ENCODE data around the gene GNAS.

Gene GNAS

GRCh38 chr20:58867211-58867610 is 14.7 kb downstream of the GNAS start:
- no peak overlapping the region for H3K4me3 ChIP-seq (ENCODE audit: low read depth, low read length)
- TF ChIP-seq MYC (IDR thresholded peaks at IDR 0.05; ENCODE audit: low read depth, low read length) (no peak), CTCF (IDR thresholded peaks at IDR 0.05; ENCODE audit: low read depth, low read length) (no peak), POLR2A (IDR thresholded peaks at IDR 0.05; ENCODE audit: extremely low read depth, insufficient read length) (no peak)
- TF ChIP-seq, protein P1, sequence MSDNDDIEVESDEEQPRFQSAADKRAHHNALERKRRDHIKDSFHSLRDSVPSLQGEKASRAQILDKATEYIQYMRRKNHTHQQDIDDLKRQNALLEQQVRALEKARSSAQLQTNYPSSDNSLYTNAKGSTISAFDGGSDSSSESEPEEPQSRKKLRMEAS (IDR thresholded peaks at IDR 0.05; ENCODE audit: low read depth, low read length), result no peak
- no peak for DNase-seq (ENCODE audit: low read depth)

GRCh38 chr20:58868795-58869194 is 16.3 kb downstream of the GNAS start:
- H3K4me3 ChIP-seq (ENCODE audit: low read depth, low read length), result no peak overlapping the region
- DNase-seq (ENCODE audit: low read depth), result no peak
- TF ChIP-seq, protein P1 (IDR thresholded peaks at IDR 0.05; ENCODE audit: low read depth, low read length), result no peak
- TF ChIP-seq POLR2A (IDR thresholded peaks at IDR 0.05; ENCODE audit: extremely low read depth, insufficient read length) (no peak), MYC (IDR thresholded peaks at IDR 0.05; ENCODE audit: low read depth, low read length) (no peak), CTCF (IDR thresholded peaks at IDR 0.05; ENCODE audit: low read depth, low read length) (no peak)

GRCh38 chr20:58869662-58870227 is 17.2 kb downstream of the GNAS start:
- DNase-seq (ENCODE audit: low read depth), result no peak
- TF ChIP-seq MYC (IDR thresholded peaks at IDR 0.05; ENCODE audit: low read depth, low read length) (no peak), CTCF (IDR thresholded peaks at IDR 0.05; ENCODE audit: low read depth, low read length) (no peak), POLR2A (IDR thresholded peaks at IDR 0.05; ENCODE audit: extremely low read depth, insufficient read length) (no peak)
- TF ChIP-seq, protein P1 (IDR thresholded peaks at IDR 0.05; ENCODE audit: low read depth, low read length), result no peak
- no peak overlapping the region for H3K4me3 ChIP-seq (ENCODE audit: low read depth, low read length)

- TF ChIP-seq MYC (IDR thresholded peaks at IDR 0.05; ENCODE audit: low read depth, low read length), result no peak
- TF ChIP-seq, protein P1 (IDR thresholded peaks at IDR 0.05; ENCODE audit: low read depth, low read length), result no peak
- no peak for TF ChIP-seq POLR2A (IDR thresholded peaks at IDR 0.05; ENCODE audit: extremely low read depth, insufficient read length)
- TF ChIP-seq CTCF (IDR thresholded peaks at IDR 0.05; ENCODE audit: low read depth, low read length), result peak; percentile 92
- peak; percentile 44 for DNase-seq (ENCODE audit: low read depth)
- H3K4me3 ChIP-seq (ENCODE audit: low read depth, low read length), result no peak overlapping the region
These were observed 17.9 kb downstream of the GNAS start for GRCh38 chr20:58870293-58871014.

DNA sequence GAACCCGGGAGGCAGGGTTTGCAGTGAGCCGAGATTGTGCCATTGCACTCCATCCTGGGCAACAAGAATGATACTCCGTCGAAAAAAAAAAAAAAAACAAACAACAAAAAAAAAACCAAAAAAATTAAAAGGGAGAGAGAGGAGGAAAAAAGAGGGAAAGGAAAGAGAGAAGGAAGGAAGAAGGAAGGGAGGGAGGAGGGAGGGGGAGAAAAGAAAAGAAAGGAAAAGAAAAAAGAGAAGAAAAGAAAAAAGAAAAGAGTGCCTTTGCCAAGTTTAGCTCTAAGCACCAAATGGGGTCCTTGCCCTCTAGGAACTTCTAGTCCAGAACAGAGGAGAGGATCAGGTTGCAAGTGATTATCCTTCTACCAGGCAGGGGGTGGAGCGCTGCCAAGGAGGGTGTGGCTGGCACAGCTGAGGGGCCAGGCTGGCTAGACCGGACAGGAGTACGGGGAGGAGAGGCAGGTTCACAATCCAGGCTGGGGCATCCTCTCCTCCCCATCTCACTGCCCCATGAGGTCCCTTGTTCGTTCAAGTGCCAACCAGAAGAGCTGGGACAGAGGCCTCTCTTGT is 19.1 kb downstream of the GNAS start:
- no peak overlapping the region for H3K4me3 ChIP-seq (ENCODE audit: low read depth, low read length)
- no peak for DNase-seq (ENCODE audit: low read depth)
- no peak for TF ChIP-seq MYC (IDR thresholded peaks at IDR 0.05; ENCODE audit: low read depth, low read length)

- no peak for DNase-seq (ENCODE audit: low read depth)
- H3K4me3 ChIP-seq (ENCODE audit: low read depth, low read length), result no peak overlapping the region
- TF ChIP-seq POLR2A (IDR thresholded peaks at IDR 0.05; ENCODE audit: extremely low read depth, insufficient read length) (no peak), MYC (IDR thresholded peaks at IDR 0.05; ENCODE audit: low read depth, low read length) (no peak), CTCF (IDR thresholded peaks at IDR 0.05; ENCODE audit: low read depth, low read length) (no peak)
- TF ChIP-seq, protein P1 (IDR thresholded peaks at IDR 0.05; ENCODE audit: low read depth, low read length), result no peak
These were observed 22.0 kb downstream of the GNAS start for GRCh38 chr20:58874469-58874868.
